HG02943 (cell line): ENCODE results near the gene KSR1.

Experiments used
- ATAC-seq: cut with Tn5 transposase; IDR thresholded peaks from one replicate; pipeline ENCODE4 v1.9.1; 2021; ENCODE audit warnings: mild to moderate bottlenecking, low read depth, moderate library complexity; ENCODE audit not compliant: unreplicated experiment

The KSR1 gene

GRCh38 chr17:27601069-27601974 is 145.1 kb downstream of the KSR1 start:
- no peak for ATAC-seq

- no peak for ATAC-seq
Measured at GRCh38 chr17:27601975-27602302, 145.7 kb downstream of the KSR1 start.

- no peak for ATAC-seq
Measured at GRCh38 chr17:27602721-27603420, 146.6 kb downstream of the KSR1 start.

GRCh38 chr17:27603421-27603770 is 147.1 kb downstream of the KSR1 start:
- ATAC-seq = no peak

- no peak for ATAC-seq
Measured at GRCh38 chr17:27603880-27604794, 147.9 kb downstream of the KSR1 start.

- ATAC-seq = no peak
Measured at GRCh38 chr17:27605409-27605808, 149.2 kb downstream of the KSR1 start.

GRCh38 chr17:27607521-27608091 is 151.4 kb downstream of the KSR1 start:
- ATAC-seq = no peak

GRCh38 chr17:27608328-27609230 is 152.3 kb downstream of the KSR1 start:
- no peak for ATAC-seq

- ATAC-seq = no peak
Measured at GRCh38 chr17:27609611-27610303, 153.5 kb downstream of the KSR1 start.

- no peak for ATAC-seq
Measured at GRCh38 chr17:27610304-27610677, 154.0 kb downstream of the KSR1 start.

GRCh38 chr17:27612160-27612770 is 156.0 kb downstream of the KSR1 start:
- ATAC-seq = no peak

GRCh38 chr17:27613433-27613832 is 157.2 kb downstream of the KSR1 start:
- ATAC-seq = no peak

GRCh38 chr17:27615121-27615520 is 158.9 kb downstream of the KSR1 start:
- no peak for ATAC-seq

GRCh38 chr17:27616414-27616813 is 160.2 kb downstream of the KSR1 start:
- no peak for ATAC-seq

GRCh38 chr17:27618417-27618816 is 162.2 kb downstream of the KSR1 start:
- ATAC-seq = no peak

GRCh38 chr17:27620721-27621120 is 164.5 kb downstream of the KSR1 start:
- ATAC-seq = no peak

GRCh38 chr17:27621536-27621935 is 165.3 kb downstream of the KSR1 start:
- no peak for ATAC-seq

GRCh38 chr17:27621942-27622559 is 165.8 kb downstream of the KSR1 start:
- ATAC-seq = no peak
